ENCODE data around the gene TBL1X. TPM values are rescaled to one million over a fixed set of nuclear protein-coding genes. Genes with fewer than 3 reads are reported as not detected.

Gene TBL1X
- total RNA-seq, 1 donor from 2014 or later, result 30.0 TPM

DNA sequence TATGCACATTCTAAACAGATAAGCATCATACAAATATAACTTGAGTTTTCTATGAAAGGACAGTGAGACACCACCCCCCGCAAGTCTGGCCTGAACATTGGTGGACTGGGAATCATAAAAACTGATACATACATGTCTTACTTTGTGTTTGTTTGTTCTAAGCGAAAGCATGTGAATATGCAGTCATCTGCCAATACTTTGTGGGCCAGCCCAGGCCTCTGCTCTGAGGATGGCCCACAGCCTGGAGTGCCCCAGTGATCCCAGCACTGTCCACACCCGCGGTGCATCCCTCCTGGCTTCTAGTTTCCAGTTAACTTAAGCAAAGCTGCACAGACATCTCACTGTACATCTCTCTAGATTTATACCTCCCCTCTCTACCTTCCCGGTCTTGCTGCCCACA, 154.3 kb downstream of the TBL1X start:
- intact Hi-C loops (cut with micrococcal nuclease), result no loop called here

DNA sequence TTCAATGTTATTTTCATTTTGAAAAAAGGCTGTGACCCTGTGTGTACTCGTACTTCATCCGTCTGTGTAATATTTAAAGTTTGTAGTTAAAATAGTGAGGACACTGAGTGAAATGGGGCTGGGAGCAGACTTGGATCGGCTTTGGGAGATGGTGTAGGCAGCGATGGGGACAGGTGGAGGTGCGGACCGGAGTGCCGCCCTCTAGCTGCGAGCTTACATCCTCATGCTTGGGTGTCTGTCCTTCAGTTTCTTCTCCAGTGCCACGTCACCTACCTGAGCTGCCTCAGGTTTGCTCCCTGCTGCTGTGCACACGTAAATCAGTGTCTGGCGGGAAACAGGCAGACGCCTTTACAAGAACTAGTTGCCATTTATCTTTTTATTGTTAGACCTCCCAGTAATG, 154.7 kb downstream of the TBL1X start:
- intact Hi-C loops (cut with micrococcal nuclease), result no loop called here

DNA sequence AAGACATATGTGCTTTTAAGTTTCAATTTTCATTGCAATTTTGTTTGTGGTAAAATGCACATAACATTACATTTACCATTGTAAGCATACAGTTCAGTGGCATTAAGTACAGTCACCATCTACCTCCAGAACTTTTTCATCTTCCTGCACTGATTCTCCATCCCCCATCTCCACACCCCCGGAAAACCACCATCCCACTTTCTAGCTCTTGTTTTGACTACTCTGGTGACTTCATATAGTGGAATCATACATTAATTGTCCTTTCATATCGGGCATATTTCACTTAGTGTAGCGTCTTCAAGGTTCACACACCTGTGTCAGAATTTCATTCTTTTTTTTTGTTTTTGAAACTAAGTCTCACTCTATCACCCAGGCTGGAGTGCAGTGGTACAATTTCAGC, 157.3 kb downstream of the TBL1X start:
- intact Hi-C loops (cut with micrococcal nuclease), result no loop called here

DNA sequence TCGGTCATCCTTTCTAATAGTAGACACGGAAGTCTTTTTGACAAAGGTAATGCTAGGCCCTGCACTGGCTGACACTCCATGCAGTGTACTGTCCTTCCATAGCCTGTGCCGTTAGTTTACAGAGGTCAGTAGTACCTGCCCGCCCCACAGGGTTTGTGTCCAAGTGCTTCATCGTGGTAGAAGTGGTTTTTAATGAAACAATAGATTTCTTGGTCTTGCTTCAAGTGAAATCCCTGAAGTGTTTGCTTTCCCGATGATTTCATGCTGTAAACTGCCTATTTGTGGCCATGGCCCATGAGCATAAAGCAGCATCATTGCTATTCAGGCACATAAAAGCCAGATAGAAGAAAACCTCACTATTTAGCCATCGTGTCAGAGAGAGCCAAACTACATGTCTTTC, 161.5 kb downstream of the TBL1X start:
- intact Hi-C loops (cut with micrococcal nuclease), result no loop called here

DNA sequence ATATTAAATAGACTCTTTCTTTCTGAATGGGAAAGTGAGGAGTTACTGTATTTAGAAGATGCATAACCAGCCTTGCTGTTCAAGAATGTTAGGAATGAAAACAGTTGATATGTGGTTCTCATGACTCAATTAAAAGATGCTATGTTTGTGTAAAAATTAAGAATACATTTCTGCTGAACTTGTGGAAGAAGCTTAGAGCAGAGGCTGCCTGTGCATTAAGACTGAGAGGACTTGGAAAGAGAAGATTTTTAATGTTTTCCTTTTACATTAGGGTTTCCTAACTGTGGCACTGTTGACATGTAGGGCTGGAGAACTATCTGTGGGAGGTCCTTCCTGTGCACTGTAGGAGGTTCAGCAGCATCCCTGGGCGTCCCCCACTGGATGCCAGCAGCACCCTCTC, 163.1 kb downstream of the TBL1X start:
- intact Hi-C loops (cut with micrococcal nuclease), result no loop called here

DNA sequence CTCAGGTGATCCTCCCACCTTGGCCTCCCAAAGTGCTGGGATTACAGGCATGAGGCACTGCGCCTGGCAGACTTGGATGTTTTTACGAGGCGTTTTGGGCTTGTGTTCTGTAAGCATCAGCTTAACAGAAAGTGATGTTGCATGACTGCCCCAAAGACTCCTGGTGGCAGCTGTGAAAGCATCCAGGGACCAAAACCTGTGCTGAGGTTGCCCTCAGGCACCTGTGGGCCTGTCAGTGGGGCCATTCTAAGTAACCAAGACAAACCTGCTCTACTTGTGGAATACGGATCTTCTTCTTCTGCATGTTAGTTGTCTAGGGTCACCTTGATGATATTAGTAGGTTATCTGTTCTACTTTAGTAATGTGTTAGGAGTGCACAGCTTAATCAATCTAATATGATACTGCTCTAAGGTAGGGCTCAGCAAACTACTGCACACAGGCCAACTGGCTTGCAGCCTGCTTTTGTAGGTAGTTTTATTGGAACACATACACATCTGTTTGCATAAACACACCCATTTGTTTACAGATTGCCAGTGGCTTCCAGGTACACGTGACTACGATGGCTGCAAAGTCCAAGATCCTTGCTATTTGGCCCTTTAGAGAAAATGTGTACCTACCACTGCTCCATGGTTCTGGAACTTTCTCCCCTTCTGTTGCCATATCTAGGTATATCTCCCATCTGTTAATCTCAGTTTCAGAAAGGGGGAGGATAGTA, 164.1 kb downstream of the TBL1X start:
- intact Hi-C loops (cut with micrococcal nuclease), result no loop called here

DNA sequence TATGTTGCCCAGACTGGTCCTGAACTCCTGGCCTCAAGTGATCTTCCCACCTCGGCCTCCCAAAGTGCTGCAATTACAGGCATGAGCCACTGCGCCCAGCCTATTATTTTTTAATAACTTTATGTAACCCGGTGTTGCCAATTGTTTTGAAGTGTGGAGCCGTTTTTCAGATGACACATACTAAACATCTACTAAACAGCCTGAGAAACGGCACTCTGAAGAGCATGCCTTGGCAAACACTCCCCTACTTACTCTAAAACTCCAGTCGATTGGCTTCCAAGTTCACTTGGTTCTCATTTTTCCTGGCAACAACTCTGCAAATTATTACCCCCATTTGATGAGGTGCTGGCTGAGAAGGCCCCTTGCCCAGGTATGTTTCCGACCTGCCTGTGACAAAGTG, 169.7 kb downstream of the TBL1X start:
- intact Hi-C loops (cut with micrococcal nuclease), result no loop called here

DNA sequence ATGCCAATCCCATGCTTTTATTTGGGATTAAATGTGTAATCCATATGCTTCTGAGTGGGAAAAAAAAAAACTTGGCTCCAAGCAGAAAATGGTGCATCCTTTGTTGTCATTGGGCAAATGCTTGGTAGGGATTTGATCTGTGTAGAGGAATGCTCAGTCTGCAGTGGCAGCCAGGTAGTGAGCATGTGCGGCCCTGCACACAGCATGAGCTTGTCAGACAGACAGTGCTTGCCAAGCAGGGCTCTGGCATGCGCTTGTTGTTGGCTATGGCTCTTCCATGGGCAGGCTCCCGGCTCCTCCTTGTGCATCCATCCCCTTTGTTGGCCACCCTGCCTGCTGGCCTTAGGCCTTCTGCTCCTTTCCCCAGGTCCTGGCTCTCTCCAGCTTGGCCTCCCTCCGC, 170.5 kb downstream of the TBL1X start:
- intact Hi-C loops (cut with micrococcal nuclease), result no loop called here

DNA sequence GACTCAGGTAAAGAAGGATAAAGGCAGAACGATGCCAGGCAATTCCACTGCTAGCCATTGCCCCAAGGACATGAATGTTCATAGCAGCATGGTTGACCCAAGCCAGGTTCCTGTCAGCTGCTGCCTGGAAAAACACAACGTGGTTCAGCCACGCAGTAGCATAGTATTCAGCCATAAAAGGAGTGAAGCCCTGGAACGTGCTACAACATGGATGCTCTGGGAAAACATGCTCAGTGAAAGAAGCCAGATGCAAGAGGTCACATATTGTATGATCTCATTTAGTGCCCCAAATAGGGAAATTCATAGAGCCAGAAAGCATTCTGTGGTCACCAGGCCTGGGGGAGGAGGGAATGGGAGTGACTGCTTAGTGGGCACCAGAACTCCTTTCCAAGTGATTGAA, 170.9 kb downstream of the TBL1X start:
- intact Hi-C loops (cut with micrococcal nuclease), result no loop called here

DNA sequence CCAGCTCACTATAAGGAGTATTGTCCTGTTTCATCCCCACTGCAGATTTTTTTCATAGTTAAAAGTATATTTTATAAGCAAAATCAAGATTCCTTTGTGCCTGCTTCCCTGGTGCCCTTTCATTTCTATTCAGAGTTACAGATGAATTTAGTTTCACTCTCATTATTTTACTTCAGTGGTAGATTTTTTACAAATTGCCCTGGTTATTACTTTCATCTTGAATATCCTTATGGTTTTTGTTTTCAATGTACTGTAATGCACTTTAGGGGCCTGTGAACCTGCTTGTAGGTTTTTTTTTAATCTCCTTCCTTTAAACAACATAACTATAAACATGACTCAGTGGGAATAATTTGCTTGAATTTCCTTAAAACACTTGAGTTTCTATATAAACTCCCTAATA, 174.0 kb downstream of the TBL1X start:
- intact Hi-C loops (cut with micrococcal nuclease), result no loop called here

DNA sequence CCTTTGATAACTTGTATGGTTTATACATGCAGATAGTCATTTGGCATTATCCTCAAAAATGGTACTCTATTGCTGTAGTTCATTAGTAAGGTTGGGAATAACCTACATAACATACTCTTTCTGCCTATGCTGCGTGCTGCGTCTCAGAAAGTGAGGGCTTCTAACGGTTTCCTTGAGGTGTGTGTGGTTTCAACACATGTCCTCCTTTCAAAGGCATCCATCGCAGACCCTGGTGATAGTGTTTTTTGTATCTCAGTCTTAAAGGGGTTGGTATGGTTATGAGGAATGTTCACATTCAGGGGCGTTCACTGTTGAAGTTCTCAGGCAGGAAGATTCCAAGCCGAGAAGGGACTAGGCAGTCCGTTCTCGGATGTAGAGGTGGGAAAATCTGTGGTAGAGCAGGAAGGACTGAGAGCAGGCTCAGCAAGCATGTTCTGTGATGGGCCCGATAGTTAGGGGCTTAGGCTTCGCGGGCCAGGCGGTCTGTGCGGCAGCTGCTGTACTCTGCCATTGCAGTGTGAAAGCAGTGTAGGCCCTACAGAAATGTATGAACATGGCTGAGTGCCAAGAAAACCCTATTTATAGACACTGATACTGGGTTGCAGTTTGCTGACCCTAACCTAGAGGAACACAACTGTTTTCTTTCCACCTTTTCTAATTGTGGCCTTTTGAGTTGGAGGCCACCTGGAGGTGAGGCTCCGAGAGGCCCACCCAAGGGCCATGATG, 177.6 kb downstream of the TBL1X start:
- intact Hi-C loops (cut with micrococcal nuclease), result no loop called here

DNA sequence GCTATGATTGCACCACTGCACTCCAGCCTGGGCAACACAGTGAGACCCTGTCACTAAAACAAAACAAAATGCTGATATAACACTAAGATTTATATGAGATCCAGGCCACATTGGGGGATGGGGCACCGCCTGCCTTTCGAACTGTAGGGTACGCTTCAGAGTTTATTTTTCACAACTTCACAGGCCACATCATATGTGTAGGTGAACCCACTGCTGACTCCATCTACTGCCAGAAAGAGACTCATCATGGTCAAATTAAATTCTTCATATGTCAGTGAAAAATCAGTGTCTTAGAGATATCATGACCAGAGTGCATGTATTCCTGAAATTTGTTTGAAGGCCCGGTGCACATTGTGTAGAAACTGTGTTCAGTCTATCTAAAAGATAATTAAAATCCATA, 178.9 kb downstream of the TBL1X start:
- intact Hi-C loops (cut with micrococcal nuclease), result loop anchor here (1.0 kb wide), 1 partner anchor 33 kb away; no protein-coding TSS in a partner anchor

DNA sequence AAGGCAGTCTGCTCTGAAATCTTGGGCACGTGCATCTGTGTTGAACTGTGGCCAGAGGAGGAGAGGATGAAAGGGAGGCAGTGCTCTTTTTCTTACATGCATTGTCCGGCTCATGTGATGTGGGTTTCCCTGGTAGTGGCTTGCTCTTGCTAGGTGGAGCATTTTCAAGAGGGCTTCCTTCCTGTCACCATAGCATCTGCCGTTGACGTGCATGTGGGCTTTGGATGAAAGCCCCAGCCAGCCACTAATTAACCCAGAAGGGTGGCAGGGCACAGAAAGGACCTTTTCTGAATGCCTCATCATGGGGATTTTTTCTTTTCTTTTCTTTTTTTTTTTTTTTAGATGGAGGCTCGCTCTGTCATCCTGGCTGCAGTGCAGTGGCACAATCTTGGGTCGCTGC, 179.5 kb downstream of the TBL1X start:
- intact Hi-C loops (cut with micrococcal nuclease), result loop anchor here (1.0 kb wide), 1 partner anchor 33 kb away; no protein-coding TSS in a partner anchor

DNA sequence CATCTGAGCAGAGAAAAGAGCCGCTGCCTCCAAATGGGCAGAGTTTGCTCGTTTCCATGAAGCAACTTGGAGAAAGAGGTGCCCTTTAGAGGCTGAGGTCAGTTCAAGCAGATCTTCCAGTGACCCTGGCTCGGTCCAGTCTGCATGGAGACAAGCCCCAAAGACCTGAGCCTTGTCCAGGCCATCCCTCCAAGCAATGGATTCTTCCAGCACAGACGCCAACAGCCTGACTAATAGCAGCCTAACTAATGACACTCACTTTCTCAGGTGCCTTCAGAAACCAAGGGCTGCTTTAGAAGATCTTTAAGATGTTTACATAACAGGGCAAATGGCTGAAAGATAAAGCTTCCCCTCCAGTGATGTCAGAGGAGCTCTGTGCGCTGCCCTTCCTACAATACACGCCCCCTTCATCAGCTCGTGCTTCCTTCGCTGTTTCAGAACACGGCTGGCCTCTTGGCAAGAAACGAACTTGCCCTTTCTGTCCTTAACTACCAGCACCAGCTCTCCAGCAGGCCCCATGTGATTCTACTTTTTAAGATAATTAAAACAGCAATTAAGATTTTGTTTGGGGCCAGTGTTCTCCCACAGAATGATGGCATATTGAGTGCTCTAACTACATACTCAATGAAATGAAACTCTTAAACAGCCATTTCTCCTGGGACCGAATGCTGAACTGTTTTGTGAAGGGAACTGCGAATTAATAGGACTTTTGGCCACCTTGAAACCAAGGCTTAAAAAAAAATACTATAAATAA, 181.8 kb downstream of the TBL1X start:
- intact Hi-C loops (cut with micrococcal nuclease), result no loop called here

DNA sequence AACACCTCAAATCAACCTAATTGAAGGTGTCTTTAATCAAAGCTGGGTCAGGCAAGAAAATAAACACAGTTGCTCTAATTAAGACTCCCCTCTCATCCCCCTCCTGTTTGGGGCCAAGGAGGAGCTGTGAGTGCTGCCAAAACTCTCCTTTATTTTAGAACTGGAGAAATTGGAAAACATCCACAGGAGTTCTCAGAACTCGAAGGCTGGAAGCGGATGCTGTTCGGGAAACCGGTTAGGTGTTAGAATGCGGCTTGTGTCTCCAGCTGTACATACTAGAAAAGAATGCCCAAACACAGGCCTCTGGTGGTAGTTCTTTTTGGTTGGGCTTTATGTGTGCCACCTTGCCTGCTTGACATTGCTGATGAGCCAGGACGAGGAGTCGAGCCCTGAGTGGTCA, 182.6 kb downstream of the TBL1X start:
- intact Hi-C loops (cut with micrococcal nuclease), result no loop called here

DNA sequence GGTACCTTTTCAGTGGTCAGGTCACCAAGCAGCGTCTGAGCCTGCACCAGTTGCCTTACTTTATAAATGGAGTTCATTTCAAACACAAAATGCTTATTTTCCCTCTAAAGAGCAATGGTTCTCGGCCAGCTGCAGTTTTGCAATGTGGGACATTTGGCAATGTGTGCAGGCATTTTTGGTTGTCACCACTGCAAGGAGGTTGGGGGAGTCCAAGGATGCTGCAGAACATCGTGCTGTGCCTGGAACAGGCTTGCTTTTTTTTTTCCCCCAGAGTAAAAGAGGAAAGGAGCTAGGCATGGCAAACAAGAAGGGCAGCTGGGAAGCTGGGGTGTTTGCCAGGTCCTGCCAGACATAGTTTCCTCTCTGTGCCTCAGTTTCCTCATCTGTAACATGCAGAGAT, 185.2 kb downstream of the TBL1X start:
- intact Hi-C loops (cut with micrococcal nuclease), result no loop called here

DNA sequence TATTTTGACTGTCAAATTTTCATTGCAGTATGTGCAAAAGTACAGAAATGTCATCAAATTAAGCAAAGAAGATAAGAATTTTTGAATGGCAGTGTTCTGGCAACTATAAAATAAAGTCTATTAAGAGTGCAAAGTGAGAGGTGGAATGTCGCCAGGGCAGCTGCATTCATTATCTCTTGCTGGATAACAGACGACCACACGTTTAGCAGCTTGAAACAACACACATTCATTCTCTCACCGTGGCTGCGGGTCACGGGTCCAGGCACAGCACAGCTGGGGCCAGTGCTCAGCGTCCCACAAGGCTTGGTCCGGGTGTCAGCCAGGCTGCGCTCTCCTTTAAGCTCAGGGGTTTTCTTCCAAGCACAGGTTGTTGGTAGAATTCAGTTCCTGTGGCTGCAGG, 186.9 kb downstream of the TBL1X start:
- intact Hi-C loops (cut with micrococcal nuclease), result no loop called here

DNA sequence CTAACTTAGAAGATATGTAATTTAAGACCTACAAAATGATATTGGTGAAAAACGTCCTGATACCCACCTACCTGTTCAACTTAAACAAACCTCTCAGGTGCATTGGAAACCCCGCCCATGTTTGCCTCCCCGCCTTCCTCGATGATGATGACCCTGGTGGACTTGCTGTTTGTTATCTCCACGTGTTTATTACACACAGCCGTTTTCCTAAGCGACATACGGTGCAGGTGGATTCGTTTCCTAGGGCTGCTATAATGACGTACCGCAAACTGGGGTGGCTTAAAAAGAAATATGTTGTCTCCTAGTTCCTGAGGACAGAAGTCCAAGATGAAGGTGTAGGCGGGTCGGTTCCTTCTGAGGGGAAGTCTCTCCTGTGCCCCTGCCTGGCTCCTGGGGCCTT, 190.1 kb downstream of the TBL1X start:
- intact Hi-C loops (cut with micrococcal nuclease), result no loop called here

DNA sequence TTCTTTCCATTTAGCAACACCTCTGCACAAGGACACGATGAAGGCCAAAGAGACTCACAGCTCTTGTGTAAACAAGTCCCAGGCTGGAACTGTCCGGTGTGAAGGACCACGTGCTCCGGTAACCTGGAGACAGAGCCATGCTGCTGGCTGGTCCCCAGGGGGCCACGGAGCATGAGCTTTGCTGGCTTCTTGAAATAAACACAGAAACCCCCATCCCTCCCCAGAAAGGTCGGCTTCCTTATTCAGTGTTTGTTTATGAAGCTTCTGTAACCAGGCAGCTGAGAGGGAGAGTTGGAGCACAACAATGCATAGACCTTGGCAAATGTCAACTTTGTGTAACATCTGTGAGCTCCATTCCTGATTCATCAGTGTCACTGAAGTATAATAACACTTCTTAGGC, 191.4 kb downstream of the TBL1X start:
- intact Hi-C loops (cut with micrococcal nuclease), result no loop called here

DNA sequence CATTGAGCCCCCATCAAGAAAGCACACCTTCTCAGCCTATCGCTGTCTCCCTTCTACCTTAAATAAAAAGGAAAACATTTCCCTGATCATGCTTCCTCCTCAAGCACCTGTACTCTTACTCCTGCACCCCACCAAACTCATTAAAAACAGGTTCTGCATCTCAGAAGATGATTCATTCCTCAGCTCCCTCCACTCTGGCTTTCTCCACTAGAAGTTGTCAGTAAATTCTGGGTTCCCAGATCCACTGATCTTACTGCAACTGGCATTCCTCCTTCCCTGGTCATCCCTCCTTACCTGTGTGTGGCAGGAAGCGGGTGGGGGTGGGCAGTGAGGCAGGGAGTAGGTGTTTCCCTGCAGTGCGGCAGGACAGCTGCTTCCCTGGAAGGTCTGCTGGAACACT, 192.0 kb downstream of the TBL1X start:
- intact Hi-C loops (cut with micrococcal nuclease), result no loop called here

DNA sequence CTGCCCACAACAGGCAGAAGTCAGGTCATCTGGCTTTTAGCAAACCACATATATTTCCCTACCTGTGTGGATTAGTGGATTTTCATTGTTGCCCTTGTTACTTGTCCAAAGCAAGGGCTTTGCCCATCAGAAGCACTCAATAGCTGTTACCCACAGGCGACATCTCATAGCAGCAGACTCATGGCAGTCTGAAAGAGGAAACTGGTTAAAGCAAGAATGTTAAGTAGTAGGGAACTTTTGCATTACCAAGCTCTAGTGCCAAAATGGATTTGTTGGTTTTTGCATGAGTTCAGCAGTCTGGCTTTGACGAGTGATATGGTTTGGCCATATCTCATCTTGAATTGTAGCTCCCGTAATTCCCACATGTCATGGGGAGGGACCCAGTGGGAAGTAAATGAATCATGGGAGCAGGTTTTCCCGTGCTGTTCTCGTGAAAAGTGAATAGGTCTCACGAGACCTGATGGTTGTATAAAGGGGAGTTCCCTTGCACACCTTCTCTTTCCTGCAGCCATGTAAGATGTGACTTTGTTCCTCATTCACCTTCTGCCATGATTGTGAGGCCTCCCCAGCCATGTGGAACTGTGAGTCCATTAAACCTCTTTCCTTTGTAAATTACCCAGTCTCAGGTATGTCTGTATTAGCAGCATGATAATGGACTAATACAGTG, 192.9 kb downstream of the TBL1X start:
- intact Hi-C loops (cut with micrococcal nuclease), result no loop called here

DNA sequence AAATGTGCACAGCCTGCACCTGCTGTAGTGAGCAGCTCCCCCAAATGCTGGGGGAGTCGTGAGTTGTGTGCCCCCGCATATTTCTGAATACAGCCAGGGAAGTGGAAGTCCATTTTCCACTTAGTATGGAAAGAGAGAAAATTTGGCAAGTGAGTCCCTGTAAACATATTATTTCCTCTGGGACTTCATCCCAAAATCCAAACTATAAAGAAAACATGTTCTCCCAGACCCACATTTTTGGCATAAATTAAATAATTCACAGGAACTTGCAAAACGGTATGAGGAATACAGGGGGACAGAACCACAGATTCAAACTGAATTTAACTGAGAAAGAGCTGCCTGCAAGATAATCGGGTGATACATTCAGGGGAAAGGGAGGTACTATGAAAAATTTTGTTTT, 193.6 kb downstream of the TBL1X start:
- intact Hi-C loops (cut with micrococcal nuclease), result no loop called here

Measured in T-helper 2 cell treated with Interferon-gamma antibody and Interleukin-4, amounts not matched to agents 100 ng/mL and 5 ng/mL, for 36 hours (primary cell).